GM12873 (cell line): ENCODE measurements around the gene ARHGAP36.

Source experiments
- CTCF ChIP-seq: IDR thresholded peaks from 2 replicates; pipeline ENCODE4 v1.5.1; 2012; ENCODE audit warnings: low read depth, mild to moderate bottlenecking, moderate library complexity, low read length, control low read depth; ENCODE audit not compliant: insufficient read depth; ENCODE audit errors: missing control alignments

ARHGAP36 gene

GRCh38 chrX:131058136-131058868, at the start of gene ARHGAP36:
TSS of gene ARHGAP36 (plus strand) at chrX:131058346. CDS start at chrX:131081666, 23,320 bp downstream.
- TF ChIP-seq CTCF = no peak

- no peak for TF ChIP-seq CTCF
These were observed 48.0 kb upstream of the ARHGAP36 start for GRCh38 chrX:131010186-131010585.

GRCh38 chrX:131025336-131025735, 32.8 kb upstream of the ARHGAP36 start:
- no peak for TF ChIP-seq CTCF

- no peak for TF ChIP-seq CTCF
These were observed 25.6 kb upstream of the ARHGAP36 start for GRCh38 chrX:131032354-131033230.

GRCh38 chrX:131034063-131034462, 24.1 kb upstream of the ARHGAP36 start:
- no peak for TF ChIP-seq CTCF

- no peak for TF ChIP-seq CTCF
These were observed 17.4 kb upstream of the ARHGAP36 start for GRCh38 chrX:131040781-131041180.

- no peak for TF ChIP-seq CTCF
These were observed 16.5 kb upstream of the ARHGAP36 start for GRCh38 chrX:131041667-131042066.
